NCI-H2227 (cell line): Measurements from ENCODE around the gene MAMDC4.
"Not testable (repeated sequence)": the region's sequence is repeated elsewhere in the genome, so short reads cannot be mapped to it uniquely, and the experiment has no call there.

Source experiments
- DNase-seq: peaks from one replicate; lab custom pipeline; 2025; ENCODE audit not compliant: unreplicated experiment; lab: John Stamatoyannopoulos, UW

Gene MAMDC4

GRCh38 chr9:136851941-136852663 is at the start of gene MAMDC4:
Gene MAMDC4 (plus strand): TSS chr9:136852346. CDS start chr9:136852417, 71 bp downstream.
- DNase-seq, result no peak

DNA sequence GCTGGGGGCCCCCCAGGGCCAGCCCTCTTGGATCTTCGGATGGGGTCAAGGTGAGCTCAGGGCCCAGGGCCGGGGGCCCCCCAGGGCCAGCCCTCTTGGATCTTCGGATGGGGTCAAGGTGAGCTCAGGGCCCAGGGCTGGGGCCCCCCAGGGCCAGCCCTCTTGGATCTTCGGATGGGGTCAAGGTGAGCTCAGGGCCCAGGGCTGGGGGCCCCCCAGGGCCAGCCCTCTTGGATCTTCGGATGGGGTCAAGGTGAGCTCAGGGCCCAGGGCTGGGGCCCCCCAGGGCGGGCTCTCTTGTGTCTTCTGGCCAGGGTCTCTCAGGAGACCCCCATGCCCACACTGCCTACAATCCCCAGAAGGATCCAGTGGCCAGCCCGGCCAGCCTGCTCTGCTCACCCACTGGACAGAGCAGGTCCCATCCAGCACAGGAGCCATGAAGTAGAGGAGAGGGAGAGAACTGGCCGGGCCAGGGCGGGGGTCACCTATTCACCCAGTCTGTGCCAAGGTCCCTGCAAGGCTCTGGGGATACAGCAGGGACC is 49.1 kb upstream of the MAMDC4 start:
- DNase-seq, result not testable (repeated sequence)

GRCh38 chr9:136803551-136804508 is 48.3 kb upstream of the MAMDC4 start:
- no peak for DNase-seq

- DNase-seq, result no peak
Observed at GRCh38 chr9:136804509-136805206, 47.5 kb upstream of the MAMDC4 start.

DNA sequence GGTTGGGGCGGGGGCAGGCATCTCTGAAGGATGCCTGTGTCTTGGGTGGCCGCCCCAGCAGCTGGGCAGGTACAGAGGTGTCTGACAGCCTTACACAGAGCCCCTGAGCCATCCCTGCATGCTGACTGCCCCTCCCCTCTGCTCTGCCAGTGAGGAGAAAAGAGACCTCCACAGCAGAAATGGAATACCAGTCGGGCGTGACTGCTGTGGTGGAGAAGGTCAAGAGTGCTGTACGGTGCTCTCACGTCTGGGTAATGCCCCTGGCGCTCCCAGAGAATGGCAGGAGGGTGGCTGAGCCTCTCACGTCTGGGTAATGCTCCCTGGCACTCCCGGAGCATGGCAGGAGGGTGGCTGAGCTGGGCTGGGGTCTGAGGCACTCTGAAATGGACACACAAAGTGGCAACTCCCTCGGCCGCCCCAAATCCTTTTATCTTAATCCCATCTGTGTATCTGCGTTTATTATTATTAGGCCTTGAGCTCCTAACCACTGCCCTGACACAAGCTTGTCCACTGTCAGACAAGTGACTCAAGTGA is 46.9 kb upstream of the MAMDC4 start:
- DNase-seq, result no peak

GRCh38 chr9:136806067-136806466 is 46.1 kb upstream of the MAMDC4 start:
- no peak for DNase-seq

DNA sequence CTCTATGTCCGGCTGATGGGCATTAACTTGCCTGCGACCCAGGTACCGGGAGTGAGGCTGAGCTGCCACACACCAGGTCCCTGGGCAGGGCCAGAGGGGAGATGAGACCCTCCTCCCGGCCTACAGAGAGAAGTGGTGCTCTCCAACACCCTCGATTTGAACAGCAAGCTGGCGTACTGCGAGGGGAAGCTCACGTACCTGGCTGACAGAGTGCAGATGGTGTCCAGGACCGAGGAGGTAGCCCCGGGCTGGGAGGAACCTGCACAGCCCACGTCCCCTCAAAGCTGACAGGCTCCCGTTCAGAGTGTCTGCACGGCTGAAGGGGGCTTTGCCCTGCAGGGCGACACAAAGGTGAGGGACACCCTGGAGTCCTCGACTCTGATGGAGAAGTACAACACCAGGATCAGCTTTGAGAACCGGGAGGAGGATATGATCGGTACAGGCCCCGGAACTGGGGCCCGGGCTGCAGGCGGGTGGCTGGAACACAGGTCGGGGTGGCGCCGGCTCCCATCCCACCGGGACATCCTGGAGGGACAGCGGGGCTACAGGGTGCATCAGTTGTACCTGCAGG is 45.4 kb upstream of the MAMDC4 start:
- DNase-seq, result no peak

DNA sequence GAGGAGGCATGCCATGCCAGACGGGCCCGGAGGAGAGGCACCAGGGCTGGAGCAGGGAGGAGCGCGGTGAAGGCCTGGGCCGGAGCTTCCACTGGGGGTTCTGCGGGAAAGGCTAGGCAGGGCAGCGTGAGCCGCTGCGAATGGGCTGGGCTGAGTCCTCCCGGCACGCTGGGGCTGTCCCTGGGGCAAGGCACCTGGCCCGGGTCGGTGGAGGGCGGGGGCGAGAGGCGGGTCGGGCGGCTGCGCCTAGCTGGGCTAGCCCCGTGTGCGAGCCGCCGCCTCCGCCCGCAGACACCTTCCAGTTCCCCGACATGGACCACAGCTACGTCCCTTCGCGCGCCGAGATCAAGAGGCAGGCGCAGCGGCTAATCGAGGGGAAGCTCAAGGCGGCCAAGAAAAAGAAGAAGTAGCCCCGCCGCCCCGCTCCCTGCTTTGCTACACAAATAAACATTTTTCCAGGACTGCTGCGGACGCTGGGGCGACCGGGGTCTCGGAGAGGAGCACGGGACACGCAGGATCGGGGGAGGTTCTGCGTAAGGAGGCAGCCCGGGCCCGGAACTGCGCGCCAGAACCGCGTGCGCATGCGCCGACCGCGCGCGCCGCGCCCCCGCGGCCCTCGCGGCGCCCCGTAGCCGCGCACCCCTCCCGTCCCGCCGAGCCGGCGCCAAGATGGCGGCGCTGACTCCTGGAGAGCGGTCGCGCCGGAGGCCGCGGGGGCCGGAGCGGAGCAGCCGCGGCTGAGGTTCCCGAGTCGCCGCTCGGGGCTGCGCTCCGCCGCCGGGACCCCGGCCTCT is 44.7 kb upstream of the MAMDC4 start, which contains the start of gene RABL6:
RABL6 (plus strand) TSS at position 668 of the 794 bp plus-strand sequence. CDS start 249 bp downstream, outside the sequence.
- DNase-seq, result peak; percentile 79

DNA sequence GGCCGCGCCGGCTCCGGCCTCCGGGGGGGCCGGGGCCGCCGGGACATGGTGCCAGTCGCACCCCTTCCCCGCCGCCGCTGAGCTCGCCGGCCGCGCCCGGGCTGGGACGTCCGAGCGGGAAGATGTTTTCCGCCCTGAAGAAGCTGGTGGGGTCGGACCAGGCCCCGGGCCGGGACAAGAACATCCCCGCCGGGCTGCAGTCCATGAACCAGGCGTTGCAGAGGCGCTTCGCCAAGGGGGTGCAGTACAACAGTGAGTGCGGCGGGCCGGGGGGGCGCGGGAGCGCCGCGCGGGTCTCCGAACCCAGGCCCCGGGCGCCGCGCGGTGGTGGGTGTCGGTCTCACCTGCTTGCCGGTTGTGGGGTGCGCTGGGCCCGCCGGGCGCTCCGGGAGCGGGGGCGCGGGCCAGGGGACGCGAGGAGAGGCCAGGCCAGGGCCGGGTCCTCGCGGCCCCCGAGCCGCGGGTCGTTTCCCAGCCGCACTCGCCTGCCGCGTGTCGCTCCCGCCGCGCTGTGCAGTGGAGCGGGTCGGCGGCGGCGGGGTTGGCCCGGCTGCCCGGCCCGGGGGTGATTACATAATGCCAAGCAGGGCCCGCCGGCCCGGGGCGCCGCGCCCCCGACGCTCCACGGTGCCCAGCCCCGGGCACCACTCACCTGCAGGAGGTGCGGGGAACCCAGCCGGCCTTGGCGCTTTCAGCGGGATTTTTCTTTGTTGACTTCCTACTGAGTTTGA is 43.9 kb upstream of the MAMDC4 start:
- no peak for DNase-seq

- DNase-seq, result peak; percentile 32
Observed at GRCh38 chr9:136808806-136809158, 43.4 kb upstream of the MAMDC4 start.

DNA sequence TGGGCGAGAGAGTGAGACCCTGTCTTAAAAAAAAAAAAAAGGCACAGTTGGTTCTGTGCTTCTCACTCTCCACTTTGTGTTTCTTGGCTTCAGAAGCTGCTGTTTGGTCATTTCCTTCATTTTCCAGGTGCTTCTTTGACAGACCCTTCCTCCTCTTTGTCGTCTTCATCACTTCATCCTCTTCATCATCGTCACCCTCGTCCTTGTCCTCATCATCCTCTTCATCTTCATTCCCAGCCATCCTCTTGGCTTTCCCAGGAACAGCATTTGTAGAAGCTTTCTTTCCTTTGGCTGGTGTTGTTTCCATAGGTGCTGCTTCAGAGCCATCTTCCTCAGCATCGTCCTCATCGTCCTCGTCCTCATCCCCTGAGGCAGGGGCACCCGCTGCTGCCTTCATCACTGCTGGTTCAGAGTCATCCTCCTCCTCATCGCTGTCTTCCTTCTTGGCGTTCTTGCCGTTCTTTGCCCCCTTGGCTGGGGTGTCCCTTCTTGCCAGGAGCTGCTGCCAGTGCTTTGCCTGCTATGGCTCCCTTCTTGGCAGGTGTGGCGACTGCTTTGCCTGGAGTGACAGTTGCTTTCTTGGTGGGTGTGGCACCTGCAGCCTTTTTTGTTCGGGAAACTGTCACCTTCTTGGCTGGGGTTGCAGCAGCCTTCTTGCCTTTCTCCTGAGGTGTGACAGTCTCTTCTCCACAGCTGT is 37.3 kb upstream of the MAMDC4 start:
- DNase-seq, result no peak

- no peak for DNase-seq
Observed at GRCh38 chr9:136815422-136815782, 36.7 kb upstream of the MAMDC4 start.

GRCh38 chr9:136820971-136821825 is 30.9 kb upstream of the MAMDC4 start:
- DNase-seq, result no peak

DNA sequence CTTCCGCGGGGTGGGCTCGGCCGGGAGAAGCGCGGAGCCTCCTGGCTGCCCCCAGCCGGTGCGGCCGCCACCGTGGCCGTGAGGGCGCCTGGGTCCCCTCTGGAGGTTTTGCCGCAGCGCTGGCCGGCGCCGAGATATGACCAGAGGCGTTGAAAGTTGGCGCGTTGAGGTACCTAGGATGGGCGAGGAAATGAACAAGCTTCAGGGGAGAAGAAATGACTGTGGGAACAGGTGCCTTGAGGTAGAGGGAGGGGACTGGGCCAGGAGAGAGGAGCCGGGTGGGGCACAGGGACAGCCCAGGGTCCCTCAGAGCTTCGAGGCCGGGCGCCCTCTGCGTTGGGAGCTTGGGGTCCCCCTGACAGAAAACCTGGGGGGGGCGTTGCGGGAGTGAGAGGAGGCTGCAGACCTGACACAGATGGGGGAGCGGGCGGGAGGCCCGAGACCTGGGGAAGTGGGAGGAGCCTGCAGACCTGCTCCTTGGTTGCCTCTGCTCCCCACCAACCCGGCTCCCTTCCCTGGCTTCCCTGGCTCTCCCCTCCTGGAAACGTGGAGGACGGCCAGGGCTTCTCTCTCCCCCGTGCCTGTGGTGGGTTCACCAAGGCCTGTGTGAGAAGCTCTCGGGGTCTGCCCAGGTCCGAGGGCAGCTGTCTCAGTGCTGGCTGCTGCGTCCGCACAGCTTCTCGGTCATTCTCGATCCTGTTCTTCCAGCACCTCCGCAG is 30.2 kb upstream of the MAMDC4 start:
- DNase-seq, result no peak

GRCh38 chr9:136823136-136824046 is 28.8 kb upstream of the MAMDC4 start:
- DNase-seq, result no peak
